ENCODE results near the gene SH3RF3. TPM values are rescaled to one million over a fixed set of nuclear protein-coding genes. Genes with fewer than 3 reads are reported as not detected.
"Not testable (repeated sequence)": the region's sequence is repeated elsewhere in the genome, so short reads cannot be mapped to it uniquely, and the experiment has no call there.

Gene SH3RF3
- total RNA-seq, 1 donor from 2014 or later = 59.5 TPM

DNA sequence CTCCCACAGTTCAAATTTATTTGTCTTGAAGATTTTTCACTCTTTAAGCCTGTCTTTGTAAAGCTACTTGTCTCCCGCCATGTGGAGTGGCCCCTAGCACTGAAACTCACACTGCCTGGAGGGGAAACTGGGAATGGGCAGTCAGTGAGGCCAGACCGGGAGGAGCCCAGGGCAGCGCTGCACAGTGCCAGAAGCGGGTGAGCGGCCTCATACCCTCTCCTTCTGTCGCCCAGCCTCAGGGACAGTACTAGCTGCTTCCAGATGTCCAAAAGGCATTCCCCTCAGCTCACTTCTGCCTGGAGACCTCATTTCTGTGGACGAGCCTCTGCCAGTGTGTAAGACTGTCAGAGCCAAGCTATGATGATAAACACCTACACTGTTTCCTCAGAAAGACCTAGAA lies 404.8 kb downstream of the SH3RF3 start:
- TF ChIP-seq, protein P1, sequence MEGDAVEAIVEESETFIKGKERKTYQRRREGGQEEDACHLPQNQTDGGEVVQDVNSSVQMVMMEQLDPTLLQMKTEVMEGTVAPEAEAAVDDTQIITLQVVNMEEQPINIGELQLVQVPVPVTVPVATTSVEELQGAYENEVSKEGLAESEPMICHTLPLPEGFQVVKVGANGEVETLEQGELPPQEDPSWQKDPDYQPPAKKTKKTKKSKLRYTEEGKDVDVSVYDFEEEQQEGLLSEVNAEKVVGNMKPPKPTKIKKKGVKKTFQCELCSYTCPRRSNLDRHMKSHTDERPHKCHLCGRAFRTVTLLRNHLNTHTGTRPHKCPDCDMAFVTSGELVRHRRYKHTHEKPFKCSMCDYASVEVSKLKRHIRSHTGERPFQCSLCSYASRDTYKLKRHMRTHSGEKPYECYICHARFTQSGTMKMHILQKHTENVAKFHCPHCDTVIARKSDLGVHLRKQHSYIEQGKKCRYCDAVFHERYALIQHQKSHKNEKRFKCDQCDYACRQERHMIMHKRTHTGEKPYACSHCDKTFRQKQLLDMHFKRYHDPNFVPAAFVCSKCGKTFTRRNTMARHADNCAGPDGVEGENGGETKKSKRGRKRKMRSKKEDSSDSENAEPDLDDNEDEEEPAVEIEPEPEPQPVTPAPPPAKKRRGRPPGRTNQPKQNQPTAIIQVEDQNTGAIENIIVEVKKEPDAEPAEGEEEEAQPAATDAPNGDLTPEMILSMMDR (IDR thresholded peaks at IDR 0.05) = no peak
- no peak overlapping the region for H3K4me3 Mint-ChIP-seq (ENCODE audit: unreplicated experiment)
- H3K36me3 Mint-ChIP-seq (ENCODE audit: low read depth) = no peaks in the 10 kb centered on the region
- DNase-seq (ENCODE audit: low spot score) = no peak
- H3K27me3 Mint-ChIP-seq (ENCODE audit: low read depth) = no peaks in the 10 kb centered on the region
- peaks cover 3% of the 10 kb centered on the region for H3K9me3 Mint-ChIP-seq (ENCODE audit: low read depth)
- peaks cover 37% of the 10 kb centered on the region for H3K4me1 Mint-ChIP-seq (ENCODE audit: low read depth)
- H3K27ac Mint-ChIP-seq (ENCODE audit: unreplicated experiment) = no peak overlapping the region

DNA sequence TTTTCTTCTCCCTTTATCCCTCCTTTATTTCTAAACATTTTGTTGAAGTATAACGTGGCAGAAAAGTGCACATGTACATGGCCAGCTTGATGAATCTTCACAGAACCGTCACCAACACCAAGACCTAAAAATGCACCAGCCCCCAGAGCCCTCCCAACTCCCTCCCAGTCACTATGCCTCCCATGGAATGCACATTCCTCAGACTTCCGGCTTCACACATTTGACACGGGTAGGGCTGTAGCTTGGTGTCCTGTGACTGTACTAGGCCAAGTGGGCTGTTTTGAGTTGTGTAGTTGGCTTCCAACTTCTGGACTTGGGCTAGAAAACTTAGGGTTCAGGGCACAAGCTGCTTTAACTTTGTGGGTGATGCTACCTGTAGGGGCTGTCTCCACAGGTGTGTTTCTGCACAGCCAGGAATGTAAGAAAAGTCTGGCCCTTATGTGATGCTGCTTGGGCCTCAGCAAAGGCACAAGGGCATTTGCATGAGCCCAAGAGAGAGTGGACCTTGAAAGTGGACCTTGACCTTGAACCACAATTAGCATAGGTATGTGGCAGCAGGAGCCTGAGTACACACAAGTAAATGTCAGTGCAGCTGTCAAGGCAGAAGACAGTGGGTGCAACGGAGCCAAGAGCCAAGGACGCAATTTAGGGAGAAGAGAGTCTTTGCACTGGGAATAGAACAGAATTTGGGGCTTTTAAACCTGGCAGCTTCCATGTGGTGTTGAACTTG lies 406.4 kb downstream of the SH3RF3 start:
- Mint-ChIP-seq H3K27me3 (ENCODE audit: low read depth) (no peaks in the 10 kb centered on the region), H3K4me1 (ENCODE audit: low read depth) (peaks cover 24% of the 10 kb centered on the region), H3K4me3 (ENCODE audit: unreplicated experiment) (no peak overlapping the region), H3K9me3 (ENCODE audit: low read depth) (peaks cover 3% of the 10 kb centered on the region), H3K36me3 (ENCODE audit: low read depth) (no peaks in the 10 kb centered on the region), H3K27ac (ENCODE audit: unreplicated experiment) (no peak overlapping the region)
- TF ChIP-seq, protein P1 (IDR thresholded peaks at IDR 0.05) = no peak
- DNase-seq (ENCODE audit: low spot score) = no peak

DNA sequence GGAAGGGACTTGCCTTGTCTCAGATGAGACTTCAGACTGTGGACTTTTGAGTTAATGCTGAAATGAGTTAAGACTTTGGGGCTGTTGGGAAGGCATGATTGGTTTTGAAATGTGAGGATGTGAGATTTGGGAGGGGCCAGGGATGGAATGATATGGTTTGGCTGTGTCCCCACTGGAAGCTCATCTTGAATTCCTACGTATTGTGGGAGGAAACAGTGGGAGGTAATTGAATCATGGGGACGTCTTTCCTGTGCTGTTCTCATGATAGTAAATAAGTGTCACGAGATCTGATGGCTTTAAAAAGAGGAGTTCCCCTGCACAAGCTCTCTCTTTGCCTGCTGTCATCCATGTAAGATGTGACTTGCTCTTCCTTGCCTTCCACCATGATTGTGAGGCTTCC lies 407.6 kb downstream of the SH3RF3 start:
- H3K27me3 Mint-ChIP-seq (ENCODE audit: low read depth); H3K4me3 Mint-ChIP-seq (ENCODE audit: unreplicated experiment); DNase-seq (ENCODE audit: low spot score); H3K36me3 Mint-ChIP-seq (ENCODE audit: low read depth); H3K27ac Mint-ChIP-seq (ENCODE audit: unreplicated experiment); H3K9me3 Mint-ChIP-seq (ENCODE audit: low read depth): not testable (repeated sequence)
- peaks cover 19% of the 10 kb centered on the region for H3K4me1 Mint-ChIP-seq (ENCODE audit: low read depth)

DNA sequence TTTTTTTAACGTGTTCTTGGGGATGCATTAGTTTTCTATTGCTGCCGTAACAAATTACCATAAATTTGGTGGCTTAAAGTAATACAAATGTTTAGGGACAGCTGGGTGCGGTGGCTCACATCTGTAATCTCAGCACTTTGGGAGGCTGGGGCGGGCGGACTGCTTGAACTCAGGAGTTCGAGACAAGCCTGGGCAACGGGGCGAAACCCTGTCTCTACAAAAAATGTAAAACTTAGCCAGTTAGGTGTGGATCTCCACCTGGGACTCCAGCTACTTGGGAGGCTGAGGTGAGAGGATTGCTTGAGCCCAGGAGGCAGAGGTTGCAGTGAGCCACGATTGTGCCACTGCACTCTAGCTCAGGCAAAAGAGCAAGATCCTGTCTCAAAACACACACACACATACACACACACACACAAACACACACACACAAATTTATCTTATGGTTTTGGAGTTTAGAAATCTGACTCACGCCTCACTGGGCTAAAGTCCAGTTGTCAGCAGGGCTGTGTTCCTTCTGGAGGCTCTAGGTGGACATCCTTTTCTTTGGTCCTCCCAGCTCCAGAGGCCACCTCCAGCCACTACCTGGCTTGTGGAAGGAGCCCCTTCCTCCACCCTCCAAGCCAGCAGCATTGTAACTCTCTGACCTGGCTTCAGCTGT lies 408.7 kb downstream of the SH3RF3 start:
- H3K27me3 Mint-ChIP-seq (ENCODE audit: low read depth) = no peaks in the 10 kb centered on the region
- H3K27ac Mint-ChIP-seq (ENCODE audit: unreplicated experiment) = no peak overlapping the region
- H3K36me3 Mint-ChIP-seq (ENCODE audit: low read depth) = no peaks in the 10 kb centered on the region
- DNase-seq (ENCODE audit: low spot score) = no peak
- peaks cover 3% of the 10 kb centered on the region for H3K9me3 Mint-ChIP-seq (ENCODE audit: low read depth)
- peaks cover 19% of the 10 kb centered on the region for H3K4me1 Mint-ChIP-seq (ENCODE audit: low read depth)
- TF ChIP-seq, protein P1 (IDR thresholded peaks at IDR 0.05) = no peak
- H3K4me3 Mint-ChIP-seq (ENCODE audit: unreplicated experiment) = no peak overlapping the region

DNA sequence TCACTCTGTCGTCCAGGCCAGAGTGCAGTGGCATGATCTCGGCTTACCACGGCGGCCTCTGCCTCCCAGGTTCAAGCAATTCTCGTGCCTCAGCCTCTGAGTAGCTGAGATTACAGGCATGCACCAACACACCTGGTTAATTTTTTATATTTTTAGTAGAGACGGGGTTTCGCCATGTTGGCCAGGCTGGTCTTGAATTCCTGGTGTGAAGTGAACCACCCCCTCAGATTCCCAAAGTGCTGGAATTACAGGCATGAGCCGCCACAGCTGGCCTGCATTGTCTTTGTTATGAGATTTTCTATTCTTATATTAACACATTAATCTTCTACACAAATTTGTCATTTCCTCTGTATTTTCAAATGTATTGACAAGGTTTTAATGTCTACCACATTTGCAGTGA lies 409.5 kb downstream of the SH3RF3 start:
- no peak for DNase-seq (ENCODE audit: low spot score)
- Mint-ChIP-seq H3K36me3 (ENCODE audit: low read depth) (no peaks in the 10 kb centered on the region), H3K27me3 (ENCODE audit: low read depth) (no peaks in the 10 kb centered on the region), H3K27ac (ENCODE audit: unreplicated experiment) (no peak overlapping the region), H3K9me3 (ENCODE audit: low read depth) (peaks cover 3% of the 10 kb centered on the region), H3K4me3 (ENCODE audit: unreplicated experiment) (no peak overlapping the region), H3K4me1 (ENCODE audit: low read depth) (peaks cover 19% of the 10 kb centered on the region)
- TF ChIP-seq, protein P1 (IDR thresholded peaks at IDR 0.05) = no peak

Data from chondrocyte (in vitro differentiated cells).